CD4-positive, alpha-beta T cell treated with Interleukin-4 for 1 hour (primary cell): ENCODE results near the gene KDM2B.
"Not testable (repeated sequence)": the region's sequence is repeated elsewhere in the genome, so short reads cannot be mapped to it uniquely, and the experiment has no call there.

Experiments
- DNase-seq, 2 donors: peaks; one replicate each; pipeline ENCODE4 v3.0.0-alpha.2; 2020 to 2022

KDM2B gene

GRCh38 chr12:121424624-121424975 lies 156.2 kb downstream of the KDM2B start:
- no peak for DNase-seq

- no peak for DNase-seq
These were observed 156.9 kb downstream of the KDM2B start for GRCh38 chr12:121423682-121424623.

- DNase-seq = no peak
These were observed 157.6 kb downstream of the KDM2B start for GRCh38 chr12:121423253-121423652.

- DNase-seq = no peak
These were observed 160.7 kb downstream of the KDM2B start for GRCh38 chr12:121420109-121420508.

GRCh38 chr12:121417847-121418246 lies 163.0 kb downstream of the KDM2B start:
- DNase-seq = no peak

- DNase-seq = no peak
These were observed 166.9 kb downstream of the KDM2B start for GRCh38 chr12:121413917-121414316.

GRCh38 chr12:121405211-121405610 lies 175.6 kb downstream of the KDM2B start:
- no peak for DNase-seq

- DNase-seq = no peak
These were observed 176.1 kb downstream of the KDM2B start for GRCh38 chr12:121404734-121405133.

GRCh38 chr12:121403721-121404120 lies 177.1 kb downstream of the KDM2B start:
- DNase-seq = no peak

- peak; percentile 48 to 70 for DNase-seq
These were observed 180.3 kb downstream of the KDM2B start for GRCh38 chr12:121400332-121401139.

- peak; percentile 98 for DNase-seq
These were observed 181.2 kb downstream of the KDM2B start, which contains the start of gene RNF34 for GRCh38 chr12:121399391-121400331. Gene RNF34 (plus strand): TSS chr12:121400118. CDS start chr12:121400213, 95 bp downstream.

GRCh38 chr12:121398355-121398754 lies 182.5 kb downstream of the KDM2B start:
- no peak for DNase-seq

- DNase-seq = no peak
These were observed 183.3 kb downstream of the KDM2B start for GRCh38 chr12:121397521-121397920.

- DNase-seq = no peak
These were observed 188.5 kb downstream of the KDM2B start for GRCh38 chr12:121392325-121392716.

- peak; percentile 29 to 37 for DNase-seq
These were observed 189.1 kb downstream of the KDM2B start for GRCh38 chr12:121391619-121392324.

- no peak for DNase-seq
These were observed 190.0 kb downstream of the KDM2B start for GRCh38 chr12:121390856-121391255.

GRCh38 chr12:121388421-121388981 lies 192.3 kb downstream of the KDM2B start:
- peak in 1 of 2 donors; percentile 24 for DNase-seq

- DNase-seq = not testable (repeated sequence)
These were observed 195.9 kb downstream of the KDM2B start for GRCh38 chr12:121384891-121385290.

GRCh38 chr12:121383601-121384021 lies 197.2 kb downstream of the KDM2B start:
- no peak for DNase-seq

GRCh38 chr12:121379945-121380344 lies 200.9 kb downstream of the KDM2B start:
- DNase-seq = no peak
